GM19328 (cell line): Measurements from ENCODE around the gene PRKCZ.

Experiments
- ATAC-seq: cut with Tn5 transposase; IDR thresholded peaks from one replicate; pipeline ENCODE4 v1.9.1; 2021; ENCODE audit warnings: mild to moderate bottlenecking, moderate library complexity; ENCODE audit not compliant: unreplicated experiment

Gene PRKCZ

DNA sequence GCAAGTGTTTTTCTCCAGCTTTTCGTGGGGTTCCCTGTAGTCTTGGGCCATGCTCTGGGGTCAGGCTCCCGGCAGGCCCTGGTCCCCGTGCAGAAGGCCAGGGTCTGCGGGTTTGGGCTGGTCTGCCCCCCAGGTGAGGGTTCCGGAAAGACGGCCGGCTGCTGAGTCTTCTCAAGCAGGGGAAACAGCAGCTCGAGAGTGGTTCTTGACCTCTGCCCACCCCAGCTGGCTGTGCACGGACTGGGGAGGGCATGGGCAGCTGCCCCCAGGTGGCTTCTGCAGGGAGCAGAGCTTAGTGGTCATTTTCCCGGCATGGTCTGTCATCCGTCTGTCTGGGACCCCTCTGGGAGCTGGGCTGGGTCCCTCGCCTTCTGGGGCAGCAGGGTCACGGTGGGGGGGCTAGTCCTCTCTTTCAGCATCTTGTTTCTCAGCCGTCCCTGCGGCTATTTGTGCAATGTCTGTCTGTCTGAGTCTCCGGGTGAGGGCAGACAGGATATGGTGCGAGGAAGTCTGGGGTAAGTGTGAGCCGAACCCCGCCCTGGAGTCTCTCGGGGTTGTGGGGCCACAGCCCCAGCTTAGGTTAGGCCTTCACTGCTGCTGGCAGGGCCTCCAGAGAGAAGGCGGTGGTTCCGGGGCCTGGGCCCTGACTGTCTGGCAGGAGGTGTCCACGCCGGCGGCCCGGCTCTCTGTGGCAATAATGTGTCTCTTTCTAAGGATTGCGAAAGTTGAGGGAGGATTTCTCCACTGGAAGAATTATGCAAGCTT is 184.0 kb downstream of the PRKCZ start:
- no peak for ATAC-seq

DNA sequence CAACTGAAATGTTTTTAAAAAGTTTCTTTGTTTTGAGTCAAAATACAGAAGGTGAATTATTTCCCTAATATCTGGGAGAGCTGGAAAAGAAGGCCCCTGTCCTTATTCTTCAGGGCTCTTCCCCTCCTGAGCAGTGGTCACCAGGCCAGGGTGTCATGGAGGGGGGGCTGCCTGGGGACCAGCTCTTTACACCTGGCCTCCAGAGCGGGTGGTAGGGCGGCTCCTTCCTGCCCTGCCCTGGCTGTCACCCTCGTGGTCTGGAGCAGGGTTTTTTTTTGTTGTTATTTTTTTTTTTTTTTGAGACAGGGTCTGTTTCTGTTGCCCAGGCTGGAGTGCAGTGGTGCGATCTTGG is 184.5 kb downstream of the PRKCZ start:
- ATAC-seq, result no peak
